ENCODE results near the gene FAM180A.

The FAM180A gene

DNA sequence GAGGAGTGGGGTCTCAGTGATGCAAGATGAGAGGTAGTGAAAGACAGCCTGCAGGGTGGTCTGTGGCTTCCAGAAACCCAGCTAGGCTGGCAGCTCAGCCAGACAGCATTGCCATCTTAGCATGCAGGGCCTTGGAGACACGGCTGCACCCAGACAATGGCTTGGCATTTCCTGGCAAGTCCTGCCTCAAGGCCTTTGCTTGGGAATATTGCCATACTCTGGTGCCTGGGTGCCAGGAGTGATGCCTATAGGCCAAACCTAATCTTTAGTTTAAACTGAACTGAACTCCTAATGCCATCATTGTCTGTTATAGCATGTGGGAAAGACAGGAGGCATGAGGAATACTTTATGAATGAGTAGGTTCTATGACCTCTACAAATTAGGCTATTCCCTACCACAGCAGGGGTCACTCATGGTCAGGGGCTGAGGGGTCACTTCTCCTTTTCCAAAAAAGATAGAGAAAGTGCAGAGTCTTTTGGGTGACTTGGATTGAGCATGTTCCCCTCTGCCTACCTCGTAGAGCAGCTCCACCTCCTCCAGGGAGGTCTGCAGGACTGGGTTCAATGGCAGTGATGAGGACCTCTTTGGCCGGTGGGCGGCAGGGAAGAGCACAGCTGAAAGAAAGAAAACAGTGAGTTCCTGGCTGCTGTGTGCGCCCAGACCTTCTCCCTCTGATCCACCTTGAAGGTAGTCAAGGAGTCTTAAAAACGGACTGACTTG lies 11.9 kb downstream of the FAM180A start:
- DNase-seq = no peak

DNA sequence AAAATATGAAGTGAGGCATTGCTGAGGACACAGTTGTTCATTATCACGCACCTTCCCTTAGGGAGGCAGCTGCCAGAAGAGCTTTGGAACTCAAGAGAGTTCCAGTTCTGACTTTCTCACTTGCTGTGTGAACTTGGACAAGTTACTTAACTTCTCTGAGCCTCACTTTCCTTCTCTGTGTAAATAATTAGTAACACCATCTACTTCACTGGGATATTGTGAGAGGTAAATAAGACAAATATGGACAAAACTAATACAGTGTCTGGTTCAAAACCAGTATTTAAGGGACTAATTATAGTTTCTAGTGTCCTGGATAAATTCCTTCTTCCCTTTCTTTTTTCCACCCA lies 14.3 kb downstream of the FAM180A start:
- DNase-seq = no peak

DNA sequence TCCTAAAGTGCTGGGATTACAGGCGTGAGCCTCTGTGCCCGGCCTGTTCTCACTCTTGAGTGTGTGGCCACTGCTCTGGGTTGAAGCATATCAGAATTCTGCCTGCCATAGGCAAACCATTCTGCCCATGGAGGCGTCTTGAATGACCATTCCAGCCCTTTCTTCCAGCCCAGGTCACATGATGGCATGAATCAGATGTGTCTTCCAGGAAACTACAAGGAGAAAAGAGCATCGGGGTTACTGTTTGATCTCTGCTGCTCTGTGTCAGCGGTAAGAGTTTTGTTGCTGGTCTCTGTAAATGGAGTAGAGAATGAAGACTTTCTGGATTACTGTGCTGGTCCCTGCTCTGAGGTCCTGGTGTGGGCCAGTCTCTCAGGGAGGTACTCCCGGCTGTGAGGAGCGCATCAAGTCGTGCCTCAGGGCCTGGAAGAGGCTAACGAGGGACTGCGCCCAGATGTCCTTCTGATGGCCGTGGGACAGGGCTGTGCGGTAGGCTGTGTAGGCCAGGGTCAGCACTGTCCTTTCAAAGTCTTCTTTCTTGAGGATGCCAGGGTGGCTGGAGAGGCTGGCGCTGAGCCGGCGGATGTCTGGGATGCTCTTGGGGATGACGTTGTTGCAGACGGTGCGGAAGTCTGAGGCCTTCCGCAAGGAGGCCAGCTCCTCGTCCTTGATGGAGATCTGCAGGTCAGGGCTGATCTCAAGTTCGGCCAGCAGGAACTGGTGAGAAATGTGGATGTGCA lies 14.8 kb downstream of the FAM180A start:
- DNase-seq = no peak

DNA sequence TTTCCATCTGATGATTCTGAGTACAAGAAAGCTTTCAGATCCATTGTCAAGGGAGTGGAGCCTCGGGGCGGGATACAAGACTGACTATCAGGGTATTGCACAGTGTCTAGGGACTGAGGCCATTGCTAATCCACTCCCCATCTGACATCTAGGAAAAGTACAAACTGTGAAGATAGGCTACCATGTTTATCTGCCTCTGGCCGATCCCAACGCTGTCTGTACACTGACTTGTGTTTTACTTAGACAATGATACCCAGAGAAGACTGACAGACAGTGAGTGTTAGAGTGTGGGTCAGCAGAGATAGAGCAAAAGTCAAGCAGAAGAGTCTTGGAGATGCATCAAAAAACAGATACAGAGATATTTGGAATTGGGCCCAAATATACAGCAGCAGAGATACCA lies 17.5 kb downstream of the FAM180A start:
- DNase-seq = no peak

DNA sequence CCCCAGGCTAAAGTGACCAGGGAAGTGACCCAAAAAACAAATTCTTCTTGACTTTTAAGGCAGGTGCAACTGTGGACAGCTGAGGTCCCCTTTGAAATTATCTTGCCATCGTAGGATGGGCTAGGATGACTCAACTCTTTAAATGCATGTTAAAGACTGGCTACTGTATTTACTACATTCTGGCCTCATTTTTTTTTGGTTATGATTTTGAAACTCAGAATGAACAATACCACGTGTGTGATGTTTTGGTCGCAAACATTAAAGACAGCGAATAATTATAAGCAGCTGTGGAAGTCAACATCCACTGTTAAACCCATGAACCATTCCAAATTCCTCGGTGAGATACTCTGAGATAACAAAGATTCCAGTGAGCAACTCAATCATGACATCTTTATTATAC lies 19.4 kb downstream of the FAM180A start:
- DNase-seq = no peak

DNA sequence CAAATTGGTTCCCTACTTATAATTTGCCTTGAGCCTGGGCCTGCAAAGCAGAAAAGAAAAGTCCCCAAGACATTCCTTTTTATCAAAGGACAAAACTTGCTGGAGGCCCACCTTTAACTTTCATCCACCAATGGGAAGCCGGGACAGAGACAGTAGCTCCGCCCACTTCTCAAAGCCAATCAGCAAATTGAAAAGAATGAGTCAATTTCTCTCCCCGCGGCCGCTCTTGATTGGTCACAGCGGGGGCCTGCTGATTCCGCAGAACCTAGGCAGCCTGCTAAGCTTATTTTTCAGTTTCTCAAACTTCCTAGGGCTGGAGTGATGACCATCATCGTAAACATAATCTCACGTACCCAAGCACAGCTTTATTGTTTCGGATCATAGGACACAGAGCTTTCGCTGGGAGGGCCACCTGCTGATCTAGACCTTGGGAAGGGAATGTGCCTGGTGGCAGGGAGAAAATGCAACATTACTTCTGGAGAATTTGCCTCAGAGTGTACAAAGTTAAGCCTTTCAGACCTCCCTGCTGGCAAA lies 20.4 kb downstream of the FAM180A start, which contains the start of gene SLC13A4:
TSS of gene SLC13A4 (minus strand) at position 51 of the 534 bp plus-strand sequence. CDS start 690 bp downstream, outside the sequence.
- no peak for DNase-seq

DNA sequence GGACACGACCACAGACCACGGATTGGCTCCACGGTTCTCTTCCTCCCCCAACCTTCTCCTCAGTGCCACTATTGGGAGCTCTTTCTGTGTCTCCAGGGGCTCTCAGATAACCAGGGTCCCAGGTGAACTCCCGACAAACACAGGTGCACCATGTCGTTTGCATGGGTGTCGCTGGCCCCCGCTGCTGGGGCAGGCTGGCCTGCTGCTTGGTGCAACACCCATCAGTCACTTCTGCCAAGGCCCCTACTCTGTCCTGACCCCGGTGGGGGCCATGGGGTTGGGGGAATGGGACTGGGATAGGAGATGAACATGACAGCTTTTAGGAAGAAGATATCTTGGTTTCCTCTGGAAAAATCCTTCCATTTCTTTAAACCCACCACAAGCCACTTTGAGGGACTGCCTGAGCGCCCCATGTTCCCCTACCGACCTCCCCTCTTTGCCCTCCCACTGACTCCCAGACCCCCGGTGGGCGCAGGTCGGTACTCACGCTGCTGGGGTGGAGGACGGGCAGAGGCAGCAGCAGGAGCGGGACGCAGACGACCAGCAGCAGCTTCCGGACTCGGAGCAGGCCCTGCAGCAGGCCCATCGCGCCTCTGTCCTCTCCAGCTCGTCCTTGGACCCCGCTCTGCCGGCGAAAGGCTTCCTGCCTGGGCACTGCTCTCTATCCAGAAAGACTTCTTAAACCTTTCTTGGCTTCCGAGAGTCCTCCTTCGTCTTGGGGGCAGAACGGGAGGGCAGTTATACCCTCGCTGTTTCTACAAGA lies 21.5 kb downstream of the FAM180A start:
- DNase-seq = no peak

DNA sequence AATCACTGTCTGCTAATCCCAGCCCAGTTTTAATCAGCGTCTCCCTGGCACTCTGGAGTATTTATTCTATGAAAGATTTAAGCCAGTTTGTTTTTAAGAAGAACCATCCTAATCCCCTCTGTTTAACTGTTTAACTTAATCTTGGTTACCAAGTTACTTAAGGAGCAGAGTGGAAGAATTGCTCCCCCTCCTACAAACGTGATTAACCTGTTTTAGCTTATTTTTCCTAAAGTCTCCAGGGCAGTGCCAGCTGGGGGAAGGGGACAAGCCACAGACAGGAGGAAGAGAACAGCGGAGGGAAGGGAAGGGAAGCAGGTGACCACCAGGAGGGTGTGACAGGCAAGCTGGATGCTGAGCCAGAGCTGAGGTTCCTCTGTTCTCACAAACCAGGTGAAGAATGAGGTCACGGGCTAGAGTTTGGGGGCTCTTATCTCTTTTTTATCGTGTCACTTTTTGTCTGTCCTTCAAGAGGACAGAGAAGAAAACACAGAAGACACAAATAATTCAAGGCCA lies 22.3 kb downstream of the FAM180A start:
- no peak for DNase-seq

DNA sequence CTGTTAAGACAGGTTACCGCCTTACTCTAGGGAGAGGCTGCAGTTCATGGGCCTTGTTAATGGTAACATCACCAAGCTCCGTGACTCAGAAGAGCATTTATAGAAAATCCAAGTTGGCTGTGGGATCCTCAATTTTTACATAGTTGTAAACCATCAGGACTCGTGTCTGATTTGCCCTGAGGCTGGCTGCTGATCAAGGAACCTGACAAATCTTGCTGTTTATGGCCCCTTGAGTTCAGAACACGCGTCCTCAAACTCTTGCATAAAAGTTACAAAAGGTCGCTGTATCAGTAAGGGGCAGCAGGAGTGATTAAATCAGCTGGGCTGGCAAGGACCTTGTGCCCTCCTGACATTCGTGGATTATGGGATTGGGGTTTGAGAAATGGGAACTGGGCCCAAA lies 25.2 kb downstream of the FAM180A start:
- no peak for DNase-seq

DNA sequence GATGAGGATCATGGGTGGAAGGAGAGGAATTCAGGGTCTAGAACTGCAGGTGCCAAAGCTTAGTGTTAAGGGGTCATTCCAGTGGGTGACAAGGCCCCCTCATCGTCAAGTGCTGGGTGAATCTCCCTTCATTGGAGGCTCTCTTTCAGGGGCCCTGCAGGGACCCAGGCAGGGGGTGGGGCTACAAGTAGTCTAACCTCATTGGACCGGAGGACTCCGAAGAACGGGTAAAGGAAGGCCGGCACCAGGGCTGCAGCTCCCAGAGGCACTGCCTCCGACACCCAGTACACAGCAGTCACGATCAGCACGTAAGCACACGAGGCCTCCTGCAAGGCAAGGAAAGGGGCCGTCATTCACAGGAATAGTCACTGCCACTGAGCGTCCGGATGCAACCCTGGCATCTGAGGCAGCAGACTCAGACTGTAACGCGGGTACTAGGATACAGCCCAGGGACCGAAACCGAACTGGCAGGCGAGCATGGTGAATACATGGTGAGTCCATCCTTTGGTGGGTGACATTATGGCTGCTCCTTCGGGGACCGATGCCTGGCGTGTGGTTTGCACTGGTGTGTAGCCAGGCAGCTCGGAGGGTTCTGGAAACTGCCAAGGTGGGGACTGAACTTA lies 27.3 kb downstream of the FAM180A start:
- no peak for DNase-seq

DNA sequence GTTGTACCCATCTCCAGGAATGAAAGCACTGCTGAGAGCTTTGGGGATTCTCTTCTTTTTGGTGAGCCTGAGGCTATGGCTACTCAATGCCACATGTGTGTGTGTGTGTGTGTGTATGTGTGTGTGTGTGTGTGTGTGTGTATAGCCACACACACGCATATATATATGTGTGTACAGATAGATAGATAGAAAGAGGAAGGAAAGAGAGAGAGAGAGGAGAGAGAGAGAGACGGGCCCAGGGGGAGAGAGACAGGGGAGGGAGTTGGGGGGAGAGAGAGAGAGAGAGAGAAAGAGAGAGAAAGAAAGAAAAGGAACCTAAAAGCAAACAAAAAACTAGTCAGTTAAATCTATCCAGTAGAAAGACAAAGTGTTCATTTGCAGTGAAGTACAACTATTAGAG lies 28.9 kb downstream of the FAM180A start:
- DNase-seq = no peak

DNA sequence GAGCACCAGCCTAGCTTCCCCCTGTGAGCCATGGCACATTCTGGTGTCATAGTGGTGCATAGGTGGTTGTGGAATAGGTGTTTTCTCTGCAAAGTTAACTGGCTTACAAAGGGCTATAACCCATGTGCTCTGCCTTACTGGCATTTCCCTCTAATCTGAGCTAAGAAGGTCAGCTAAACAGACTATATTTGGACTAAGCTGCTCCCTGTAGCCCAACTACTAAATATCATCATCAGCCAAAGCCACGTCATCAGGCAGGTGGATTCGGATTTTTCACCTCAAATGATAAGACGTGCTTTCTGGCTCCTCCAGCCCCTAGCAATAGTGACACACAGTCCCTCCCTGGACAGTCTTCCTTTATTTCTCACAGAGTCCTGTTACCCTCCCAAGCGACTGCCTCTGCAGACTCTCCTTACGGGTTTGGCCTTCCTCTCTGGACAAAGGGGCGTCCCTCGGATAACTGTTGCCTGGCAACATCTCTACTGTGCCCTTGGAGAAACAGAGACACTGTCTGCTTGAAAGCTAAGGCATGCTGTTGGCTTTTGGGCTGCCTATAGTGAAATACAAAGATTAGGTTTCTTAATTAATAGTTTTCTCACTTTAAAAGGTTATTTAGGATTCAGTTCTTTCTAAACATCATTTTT lies 29.7 kb downstream of the FAM180A start:
- DNase-seq = no peak

DNA sequence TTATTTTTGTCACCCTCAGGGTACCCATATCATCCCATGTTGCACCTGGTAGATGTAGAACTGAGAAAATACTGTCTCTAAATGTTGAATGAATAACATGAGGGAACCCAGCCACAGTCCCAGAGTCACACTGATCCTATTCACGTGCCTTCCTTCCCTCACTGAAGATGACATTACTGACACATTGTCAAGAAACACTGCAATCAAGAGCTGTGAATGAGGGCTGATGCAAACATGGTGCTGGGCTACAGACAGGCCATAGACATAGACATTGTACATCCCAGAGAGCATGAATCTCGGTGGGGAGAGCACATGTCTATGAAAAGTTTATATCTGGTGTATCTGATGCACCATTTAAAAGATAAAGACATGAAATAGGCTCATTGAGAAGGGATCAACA lies 30.4 kb downstream of the FAM180A start:
- no peak for DNase-seq

DNA sequence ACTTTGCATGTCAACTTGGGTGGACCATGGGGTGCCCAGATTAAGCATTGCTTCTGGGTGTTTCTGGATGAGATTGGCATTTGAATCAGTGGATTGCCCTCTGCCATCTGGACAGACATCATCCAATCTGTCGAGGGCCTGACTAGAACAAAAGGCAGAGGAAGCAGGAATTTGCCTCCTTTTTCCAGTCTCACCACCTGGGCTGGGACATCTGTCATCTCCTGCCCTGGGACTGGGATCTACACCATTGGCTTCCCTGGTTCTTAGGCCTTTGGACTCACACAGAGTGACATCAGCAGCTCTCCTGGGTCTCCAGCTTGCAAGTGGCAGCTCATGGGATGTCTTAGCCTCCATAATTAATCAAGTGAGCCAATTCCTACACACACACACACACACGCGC lies 30.9 kb downstream of the FAM180A start:
- DNase-seq = no peak

DNA sequence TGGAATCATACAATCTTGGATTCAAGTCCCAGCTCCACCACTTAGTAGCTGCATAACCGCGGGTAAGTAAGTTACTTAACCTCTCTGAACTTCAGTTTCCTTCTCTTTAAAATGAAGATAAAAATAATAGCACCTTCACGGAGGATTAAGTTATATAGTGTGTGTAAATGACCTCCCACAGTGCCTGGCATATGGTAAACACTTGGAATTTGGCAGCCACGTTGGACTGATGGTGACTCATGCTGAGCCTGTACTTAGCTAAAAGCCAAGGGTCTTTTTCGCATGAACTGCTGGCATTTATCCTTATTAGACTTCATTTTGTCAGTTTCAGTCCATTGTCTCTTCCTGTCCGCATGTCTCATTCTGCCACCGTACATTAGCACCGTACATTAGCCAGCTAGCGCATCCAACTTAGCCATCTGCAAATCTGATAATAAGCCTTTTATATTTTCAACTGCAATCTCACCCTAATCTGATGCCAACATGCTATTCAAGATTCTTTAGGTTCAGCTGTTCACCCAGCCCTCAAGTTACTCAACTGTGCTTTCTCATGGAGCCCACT lies 31.9 kb downstream of the FAM180A start:
- DNase-seq = no peak

DNA sequence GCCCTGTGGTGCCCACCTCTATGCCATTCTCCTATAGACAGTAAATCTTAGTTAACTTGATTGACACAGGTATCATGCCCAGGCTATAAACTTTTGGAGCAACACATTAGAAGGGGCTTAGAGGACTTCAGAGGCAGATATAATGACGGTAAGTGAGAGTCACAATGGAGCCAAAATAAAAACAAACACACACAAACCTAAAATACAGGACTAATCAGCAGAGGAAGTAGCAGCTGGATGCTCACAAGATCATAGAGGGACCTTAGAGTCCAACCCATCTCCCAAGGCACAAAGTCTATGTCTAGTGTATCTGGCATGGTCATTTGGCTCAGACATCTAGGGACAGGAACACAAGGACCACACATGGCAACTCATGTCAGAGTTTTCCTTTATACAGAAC lies 32.9 kb downstream of the FAM180A start:
- no peak for DNase-seq

DNA sequence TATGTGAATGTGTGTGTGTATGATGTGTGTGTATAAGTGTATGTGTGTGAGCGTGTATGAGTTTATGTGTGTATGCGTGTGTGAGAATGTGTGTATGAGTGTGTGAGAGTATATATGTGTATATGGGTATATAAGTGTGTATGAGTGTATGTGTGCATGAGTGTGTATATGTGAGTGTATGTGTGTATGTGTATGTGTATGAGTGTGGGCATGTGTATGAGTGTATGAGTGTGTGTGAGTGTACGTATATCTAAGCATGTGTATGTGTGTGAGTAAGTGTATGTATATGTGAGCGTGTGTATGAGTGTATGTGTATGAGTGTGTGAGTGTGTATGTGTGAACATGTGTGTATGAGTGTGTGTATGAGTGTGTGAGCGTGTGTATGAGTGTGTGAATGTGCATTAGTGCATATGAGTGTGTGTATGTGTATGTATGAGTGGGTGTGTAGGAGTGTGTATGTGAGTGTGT lies 33.5 kb downstream of the FAM180A start:
- no peak for DNase-seq

DNA sequence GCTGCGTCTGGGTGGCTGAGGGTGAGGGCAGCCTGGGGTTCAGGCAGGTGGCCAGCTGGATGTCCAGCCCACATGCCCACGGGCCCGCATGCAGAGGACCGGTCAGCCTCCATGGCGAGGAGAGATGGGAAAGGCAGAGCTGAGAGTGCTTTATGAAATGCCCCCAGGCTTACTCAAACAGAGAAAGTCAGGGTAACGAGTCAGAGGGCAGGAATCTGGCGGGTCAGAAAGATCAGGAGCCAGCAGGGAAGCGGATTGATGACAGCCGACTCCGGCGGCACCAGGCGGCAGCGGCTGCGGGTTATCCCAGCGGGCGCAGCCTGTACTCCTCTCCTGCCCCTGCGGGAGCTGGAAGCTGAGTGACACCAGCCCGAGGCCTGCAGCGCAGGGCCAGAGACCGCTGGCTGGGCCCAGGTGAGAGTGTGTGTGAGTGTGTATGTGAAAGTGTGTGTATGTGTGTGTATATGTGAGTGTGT lies 34.0 kb downstream of the FAM180A start:
- no peak for DNase-seq

DNA sequence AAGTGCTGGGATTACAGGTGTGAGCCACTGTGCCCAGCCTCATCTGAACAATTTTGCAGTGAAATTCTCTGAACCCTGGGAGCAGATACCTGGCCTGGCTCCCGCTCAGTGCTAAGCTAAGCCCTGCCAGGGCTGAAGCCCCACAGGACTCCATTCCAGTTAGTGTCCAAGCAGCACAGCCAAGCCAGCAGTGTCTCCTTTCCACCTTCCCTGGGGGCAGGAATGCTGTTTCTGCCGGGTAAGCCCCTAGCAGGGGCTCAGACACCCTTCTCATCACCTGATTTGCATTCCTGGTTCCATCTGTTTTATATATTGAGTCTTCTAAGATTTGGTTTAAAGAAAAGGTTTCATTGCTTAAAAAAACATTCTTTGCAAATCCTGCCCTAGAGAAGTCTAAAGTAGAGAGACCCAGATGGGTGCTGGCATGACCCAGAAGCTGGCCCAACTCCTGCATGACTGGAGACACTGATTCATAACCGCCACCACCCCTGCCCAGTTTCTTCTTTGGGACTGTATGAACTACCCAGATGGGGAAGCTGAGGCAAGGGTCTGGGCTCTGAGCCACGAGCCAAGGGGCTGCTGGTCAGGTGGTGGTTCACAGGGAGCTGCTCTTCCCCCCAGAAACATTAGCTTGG lies 34.7 kb downstream of the FAM180A start:
- DNase-seq = no peak

DNA sequence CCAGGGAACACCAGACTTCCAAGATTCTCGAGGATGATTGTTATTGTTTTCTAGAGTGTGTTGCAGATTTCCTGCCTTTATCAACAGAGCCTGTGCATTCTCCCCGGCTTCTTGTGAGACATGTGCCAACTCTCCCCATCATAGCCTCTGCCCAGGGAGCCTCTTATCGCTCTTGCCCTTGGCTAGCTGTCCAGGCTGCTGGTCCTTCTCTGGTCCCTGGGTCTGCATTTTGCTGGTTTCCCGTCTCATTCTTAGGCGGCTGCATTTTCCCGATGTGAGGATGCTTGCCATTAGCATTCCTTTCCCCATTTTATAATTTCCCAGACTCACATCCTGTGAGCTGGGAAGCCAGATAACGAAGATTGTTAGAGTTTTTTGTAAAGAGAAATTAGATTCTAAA lies 35.8 kb downstream of the FAM180A start:
- no peak for DNase-seq

DNA sequence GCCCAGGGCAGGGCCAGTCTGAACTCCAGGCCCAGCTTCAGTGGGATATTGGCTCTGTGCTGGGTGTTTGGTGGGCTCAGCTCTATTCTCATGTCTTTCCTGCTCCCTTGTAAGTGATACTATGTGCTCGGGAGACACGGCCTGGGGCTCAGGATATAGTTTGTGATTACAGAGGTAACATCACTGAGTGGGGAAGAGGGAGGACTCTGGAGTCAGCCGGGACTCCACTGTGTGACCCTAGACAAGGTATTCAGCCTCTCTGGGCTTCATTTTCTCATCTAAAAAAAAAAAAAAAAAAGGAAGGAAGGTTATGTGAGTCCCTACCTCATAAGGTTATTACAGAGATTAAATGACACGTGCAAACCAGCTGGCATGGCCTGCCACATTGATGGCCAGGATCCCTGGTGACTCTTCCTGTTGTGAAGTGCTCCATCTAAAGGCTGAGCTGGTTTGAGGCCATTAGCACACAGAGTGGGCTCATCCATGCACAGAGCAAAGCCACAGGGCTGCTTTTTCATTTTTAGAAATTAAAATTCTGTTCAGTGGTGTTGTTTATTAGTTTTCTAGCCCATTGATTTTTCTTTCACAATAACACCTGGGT lies 36.3 kb downstream of the FAM180A start:
- DNase-seq = no peak
